H1 (cell line): Measurements from ENCODE around the gene CWC25. TPM values are rescaled to one million over a fixed set of nuclear protein-coding genes. Genes with fewer than 3 reads are reported as not detected.
A peak's percentile ranks its signal among the peaks of the same experiment; 100 is the strongest.

Experiments
- CBX5 ChIP-seq: fragments of 300-800, 300-1000 bp; sonication (generic); IDR thresholded peaks from 2 replicates; pipeline ENCODE4 v1.7.1; 2016; ENCODE audit warnings: antibody characterized with exemption, low read length, low read depth
- CHD1 ChIP-seq: IDR thresholded peaks from 2 replicates; pipeline ENCODE4 v1.6.1; 2012; ENCODE audit warnings: low read depth, low read length, improper control_type of control experiment
- EZH2 ChIP-seq: fragments of 200-600 bp; sonication (generic); IDR thresholded peaks from 2 replicates; pipeline ENCODE4 v1.7.1; 2012; ENCODE audit warnings: low read depth, mild to moderate bottlenecking, moderate library complexity, low read length, inconsistent platforms; ENCODE audit not compliant: severe bottlenecking
- FOSL1 ChIP-seq: IDR thresholded peaks from 2 replicates; pipeline ENCODE4 v1.6.1; 2011; ENCODE audit warnings: mild to moderate bottlenecking, low read depth, low read length, moderate library complexity; ENCODE audit not compliant: insufficient read depth
- GTF2F1 ChIP-seq: IDR thresholded peaks from 2 replicates; pipeline ENCODE4 v1.6.1; 2012; ENCODE audit warnings: low read depth, low read length, improper control_type of control experiment, borderline replicate concordance
- JUN ChIP-seq: IDR thresholded peaks from 2 replicates; pipeline ENCODE4 v1.6.1; 2011; ENCODE audit warnings: low read depth, mild to moderate bottlenecking, improper control_type of control experiment, low read length
- NRF1 ChIP-seq: IDR thresholded peaks from 2 replicates; pipeline ENCODE4 v1.6.1; 2011; ENCODE audit warnings: mild to moderate bottlenecking, low read depth, low read length, improper control_type of control experiment
- RAD21 ChIP-seq, 2 experiments: IDR thresholded peaks in 1 of 2; conservative IDR thresholded peaks in 1 of 2; 2 replicates each; pipeline ENCODE4 v1.6.1; 2011; ENCODE audit warnings: low read depth in 2 of 2, low read length in 2 of 2, improper control_type of control experiment in 1 of 2, inconsistent platforms in 1 of 2, mild to moderate bottlenecking in 1 of 2, moderate library complexity in 1 of 2
- RXRA ChIP-seq: IDR thresholded peaks from 2 replicates; pipeline ENCODE4 v1.6.1; 2011; ENCODE audit warnings: low read depth, mild to moderate bottlenecking, low read length, moderate library complexity; ENCODE audit not compliant: insufficient read depth
- SIN3A ChIP-seq, 2 experiments: IDR thresholded peaks in 1 of 2; conservative IDR thresholded peaks in 1 of 2; 2 replicates each; pipeline ENCODE4 v1.6.1; 2011 to 2012; ENCODE audit warnings: low read length in 2 of 2, improper control_type of control experiment in 1 of 2, low read depth in 1 of 2, mild to moderate bottlenecking in 1 of 2
- SRF ChIP-seq: IDR thresholded peaks from 2 replicates; pipeline ENCODE4 v1.6.1; 2011; ENCODE audit warnings: mild to moderate bottlenecking, low read depth, low read length, moderate library complexity
- SUZ12 ChIP-seq: fragments of 200-600 bp; sonication (generic); IDR thresholded peaks from 2 replicates; pipeline ENCODE4 v1.6.1; 2012; ENCODE audit warnings: mild to moderate bottlenecking, inconsistent platforms, low read length, moderate library complexity, mixed read lengths
- TAF7 ChIP-seq: optimal IDR thresholded peaks from 2 replicates; pipeline ENCODE3; 2011; ENCODE audit warnings: low read depth, mild to moderate bottlenecking, inconsistent platforms, low read length, moderate library complexity, borderline replicate concordance
- TBP ChIP-seq: IDR thresholded peaks from 2 replicates; pipeline ENCODE4 v1.6.1; 2011; ENCODE audit warnings: low read depth, low read length, improper control_type of control experiment
- TEAD4 ChIP-seq: IDR thresholded peaks from 2 replicates; pipeline ENCODE4 v1.6.1; 2012; ENCODE audit warnings: low read depth, low read length, inconsistent platforms, mixed read lengths
- ZNF274 ChIP-seq: IDR thresholded peaks from 2 replicates; pipeline ENCODE4 v1.7.0; 2012; ENCODE audit warnings: low read length, borderline replicate concordance; ENCODE audit errors: extremely low read depth
- polyA plus RNA-seq, 7 experiments: library from polyadenylated mRNA; depleted of rRNA in 3 of 7; stranded (reverse) in 5 of 7; unstranded in 2 of 7; fragments of >200 nt in 5 of 7; fragments of 200-250 nt in 2 of 7; gene quantifications; 1 replicate in 5 of 7; 2 replicates in 1 of 7; 4 replicates in 1 of 7; pipeline versions ENCODE4 v1.2.1 to v1.2.3, GENCODE V29; 2011 to 2013; ENCODE audit warnings: missing spikeins in 2 of 7, mixed read lengths in 2 of 7
- total RNA-seq: library from RNA; stranded (reverse); fragmentation: NEBNext Ultra II Directional; extraction: Animal tissue kit (Norgen Biotek cat#: 25700); gene quantifications from 2 replicates; pipeline ENCODE4 v1.2.1, GENCODE V29; 2021

The CWC25 gene
- total and polyA plus RNA-seq, 2 of the 8 experiments (the other 6 are each of a cell fraction or from before 2014, with no cell fraction given), result 11.1 to 13.1 TPM

GRCh38 chr17:38867179-38867967, 42.3 kb upstream of the CWC25 start (continued):
- no peak for TF ChIP-seq GTF2F1
- TF ChIP-seq EZH2, result no peak
- TF ChIP-seq TEAD4, result no peak
- TF ChIP-seq CBX5, result no peak
- no peak for TF ChIP-seq SRF
- TF ChIP-seq NRF1, result no peak; the same call in 1 of the 2 replicates
- no peak for TF ChIP-seq JUN
- TF ChIP-seq ZNF274, result no peak
- no peak for TF ChIP-seq SUZ12
- no peak for TF ChIP-seq RXRA
- 0 out of 4 replicates have a peak, but pooled peaks of 1 of the 2 experiments have one; percentile 51 for TF ChIP-seq SIN3A (conservative IDR thresholded peaks at IDR 0.05 in 1 of 2, IDR thresholded peaks at IDR 0.05 in 1 of 2; ENCODE audit: low read depth in 1 of 2, low read length in 2 of 2)
- no peak for TF ChIP-seq CHD1
- no peak for TF ChIP-seq FOSL1
- no peak for TF ChIP-seq TAF7
- peak; percentile 99 for TF ChIP-seq TBP
- no peak; a peak in 1 of 4 replicates for TF ChIP-seq RAD21 (IDR thresholded peaks at IDR 0.05 in 1 of 2, conservative IDR thresholded peaks at IDR 0.05 in 1 of 2; ENCODE audit: low read depth in 2 of 2, low read length in 2 of 2)
